Mucosa of rectum (tissue), 2 donors: ENCODE data around the gene HCK.

Experiments
- H3K27ac ChIP-seq, 2 donors: one replicate each; pipeline ENCODE4 v1.7.0; 2013; ENCODE audit warnings: inconsistent platforms in 2 of 2, low read depth in 2 of 2, low read length in 2 of 2
- H3K27me3 ChIP-seq, 2 donors: one replicate each; pipeline ENCODE4 v1.7.0; 2013; ENCODE audit warnings: low read length in 2 of 2; ENCODE audit not compliant: control insufficient read depth in 2 of 2, insufficient read depth in 2 of 2
- H3K36me3 ChIP-seq, 2 donors: one replicate each; pipeline ENCODE4 v1.7.0; 2013; ENCODE audit warnings: low read length in 2 of 2; ENCODE audit not compliant: control insufficient read depth in 2 of 2, insufficient read depth in 2 of 2
- H3K4me1 ChIP-seq, 2 donors: one replicate each; pipeline ENCODE4 v1.7.0; 2013; ENCODE audit warnings: low read length in 2 of 2, mild to moderate bottlenecking in 1 of 2; ENCODE audit not compliant: control insufficient read depth in 2 of 2, insufficient read depth in 2 of 2
- H3K4me3 ChIP-seq, 2 donors: one replicate each; pipeline ENCODE4 v1.7.0; 2013; ENCODE audit warnings: low read length in 2 of 2
- H3K9ac ChIP-seq, 2 donors: one replicate each; pipeline ENCODE4 v1.7.0; 2013; ENCODE audit warnings: low read length in 2 of 2, low read depth in 1 of 2, mild to moderate bottlenecking in 1 of 2
- H3K9me3 ChIP-seq, 2 donors: one replicate each; pipeline ENCODE4 v1.7.0; 2013; ENCODE audit warnings: low read length in 2 of 2; ENCODE audit not compliant: control insufficient read depth in 2 of 2
- donor health status: healthy.
- donor health status: Normal muscosa, but diverticular disease.

Gene HCK

GRCh38 chr20:32150291-32150848 is 98.3 kb downstream of the HCK start:
- Histone ChIP-seq H3K36me3 (peaks cover 52 to 58% of the 10 kb centered on the region in 2 donors), H3K4me3 (no peak overlapping the region), H3K9me3 (no peaks in the 10 kb centered on the region), H3K4me1 (peaks cover under 1 to 6% of the 10 kb centered on the region in 2 donors), H3K27ac (no peak overlapping the region), H3K27me3 (no peaks in the 10 kb centered on the region), H3K9ac (no peak overlapping the region)
